Stimulated activated CD8-positive, alpha-beta memory T cell treated with anti-CD3 and anti-CD28 coated beads, Interleukin-12 subunit alpha, Interleukin-12 subunit beta, amount 100 ng/mL, for 24 hours (primary cell): Measurements from ENCODE around the gene FCSK.

Experiments used
- DNase-seq: peaks from one replicate; pipeline ENCODE4 v3.0.0-alpha.2; 2020; ENCODE audit errors: extremely low read depth

The FCSK gene

GRCh38 chr16:70455910-70456309 lies 1.5 kb downstream of the FCSK start:
- DNase-seq, result no peak

- DNase-seq, result no peak
Measured at GRCh38 chr16:70457446-70458166, 3.2 kb downstream of the FCSK start.

- no peak for DNase-seq
Measured at GRCh38 chr16:70460737-70461261, 6.4 kb downstream of the FCSK start.

GRCh38 chr16:70463235-70463634 lies 8.8 kb downstream of the FCSK start:
- no peak for DNase-seq

- no peak for DNase-seq
Measured at GRCh38 chr16:70465999-70466804, 11.8 kb downstream of the FCSK start.

- DNase-seq, result no peak
Measured at GRCh38 chr16:70466805-70467076, 12.3 kb downstream of the FCSK start.

- no peak for DNase-seq
Measured at GRCh38 chr16:70467113-70467512, 12.7 kb downstream of the FCSK start.

- DNase-seq, result no peak
Measured at GRCh38 chr16:70467608-70468007, 13.2 kb downstream of the FCSK start.

- no peak for DNase-seq
Measured at GRCh38 chr16:70468776-70469525, 14.6 kb downstream of the FCSK start.

- DNase-seq, result no peak
Measured at GRCh38 chr16:70470141-70470926, 15.9 kb downstream of the FCSK start.

GRCh38 chr16:70470927-70471341 lies 16.5 kb downstream of the FCSK start:
- no peak for DNase-seq

- no peak for DNase-seq
Measured at GRCh38 chr16:70472786-70473433, 18.5 kb downstream of the FCSK start.

- no peak for DNase-seq
Measured at GRCh38 chr16:70473446-70474319, 19.3 kb downstream of the FCSK start.

- DNase-seq, result no peak
Measured at GRCh38 chr16:70474320-70475053, 20.1 kb downstream of the FCSK start.

- DNase-seq, result no peak
Measured at GRCh38 chr16:70475054-70475871, 20.9 kb downstream of the FCSK start.

- no peak for DNase-seq
Measured at GRCh38 chr16:70476272-70477020, 22.1 kb downstream of the FCSK start.

- no peak for DNase-seq
Measured at GRCh38 chr16:70478169-70478568, 23.8 kb downstream of the FCSK start.

- DNase-seq, result no peak
Measured at GRCh38 chr16:70478912-70479341, 24.5 kb downstream of the FCSK start.
